AG09309 (cell line): Measurements from ENCODE around the gene GPBP1L1.
"Not testable (repeated sequence)": the region's sequence is repeated elsewhere in the genome, so short reads cannot be mapped to it uniquely, and the experiment has no call there.

Experiments used
- DNase-seq: peaks from one replicate; pipeline ENCODE4 v3.0.0-alpha.2; 2010; ENCODE audit warnings: low read depth
- H3K4me3 ChIP-seq: 2 replicates; pipeline ENCODE4 v1.5.1; 2011; ENCODE audit warnings: mild to moderate bottlenecking, low read depth, low read length, moderate library complexity; ENCODE audit not compliant: control insufficient read depth
- TF ChIP-seq, protein P1 (sequence below): IDR thresholded peaks from 2 replicates; pipeline ENCODE4 v1.5.1; 2011; ENCODE audit warnings: mild to moderate bottlenecking, low read depth, low read length, inconsistent platforms; ENCODE audit not compliant: insufficient read depth, control insufficient read depth; ENCODE audit errors: missing control alignments

Gene GPBP1L1

DNA sequence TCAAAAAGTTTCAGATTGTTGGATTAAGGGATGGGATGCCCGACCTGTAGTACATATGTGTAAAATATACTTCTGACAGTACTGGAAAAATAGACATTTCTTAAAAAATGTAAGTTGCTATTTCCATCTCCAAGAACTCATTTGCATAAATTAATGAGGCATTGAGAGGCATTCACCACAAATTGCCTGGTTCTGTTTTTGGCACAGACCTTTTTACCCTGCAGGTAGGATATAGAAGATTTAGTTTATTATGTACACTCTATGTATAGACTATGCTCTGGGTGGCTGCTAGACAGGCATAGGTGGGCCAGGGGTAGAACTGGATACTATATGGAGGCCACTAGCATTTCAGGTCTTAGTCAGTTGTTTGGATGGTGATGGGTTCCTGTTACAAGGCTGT lies 70.4 kb downstream of the GPBP1L1 start:
- no peak overlapping the region for H3K4me3 ChIP-seq
- DNase-seq = no peak
- TF ChIP-seq, protein P1, sequence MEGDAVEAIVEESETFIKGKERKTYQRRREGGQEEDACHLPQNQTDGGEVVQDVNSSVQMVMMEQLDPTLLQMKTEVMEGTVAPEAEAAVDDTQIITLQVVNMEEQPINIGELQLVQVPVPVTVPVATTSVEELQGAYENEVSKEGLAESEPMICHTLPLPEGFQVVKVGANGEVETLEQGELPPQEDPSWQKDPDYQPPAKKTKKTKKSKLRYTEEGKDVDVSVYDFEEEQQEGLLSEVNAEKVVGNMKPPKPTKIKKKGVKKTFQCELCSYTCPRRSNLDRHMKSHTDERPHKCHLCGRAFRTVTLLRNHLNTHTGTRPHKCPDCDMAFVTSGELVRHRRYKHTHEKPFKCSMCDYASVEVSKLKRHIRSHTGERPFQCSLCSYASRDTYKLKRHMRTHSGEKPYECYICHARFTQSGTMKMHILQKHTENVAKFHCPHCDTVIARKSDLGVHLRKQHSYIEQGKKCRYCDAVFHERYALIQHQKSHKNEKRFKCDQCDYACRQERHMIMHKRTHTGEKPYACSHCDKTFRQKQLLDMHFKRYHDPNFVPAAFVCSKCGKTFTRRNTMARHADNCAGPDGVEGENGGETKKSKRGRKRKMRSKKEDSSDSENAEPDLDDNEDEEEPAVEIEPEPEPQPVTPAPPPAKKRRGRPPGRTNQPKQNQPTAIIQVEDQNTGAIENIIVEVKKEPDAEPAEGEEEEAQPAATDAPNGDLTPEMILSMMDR = no peak

DNA sequence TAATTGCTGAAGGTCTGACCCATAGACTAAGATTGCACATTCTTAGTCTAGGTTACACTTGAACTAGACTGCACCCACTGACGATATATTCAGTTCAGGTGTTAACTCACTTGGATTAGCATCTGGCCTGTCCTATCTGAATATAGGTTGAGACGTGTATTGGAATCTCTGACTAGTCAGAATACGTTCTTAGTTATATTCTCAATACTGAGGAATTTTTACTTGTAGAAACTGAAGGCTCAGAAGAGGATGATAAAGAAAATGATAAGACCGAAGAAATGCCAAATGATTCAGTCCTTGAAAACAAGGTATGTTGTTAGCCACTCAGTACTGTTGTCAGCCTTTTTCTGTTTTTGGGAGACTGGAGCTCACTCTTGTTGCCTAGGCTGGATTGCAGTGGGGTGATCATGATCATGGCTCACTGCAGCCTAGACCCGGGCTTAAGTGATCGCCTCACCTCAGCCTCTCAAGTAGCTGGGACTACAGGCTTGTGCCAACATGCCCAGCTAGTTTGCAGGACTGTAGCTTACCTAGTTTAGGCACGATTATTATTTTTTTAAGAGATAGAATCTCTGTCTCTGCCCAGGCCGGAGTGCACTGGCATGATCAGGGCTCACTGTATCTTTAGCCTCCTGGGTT lies 73.3 kb downstream of the GPBP1L1 start:
- no peak for DNase-seq
- TF ChIP-seq, protein P1 = no peak
- H3K4me3 ChIP-seq = no peak overlapping the region

DNA sequence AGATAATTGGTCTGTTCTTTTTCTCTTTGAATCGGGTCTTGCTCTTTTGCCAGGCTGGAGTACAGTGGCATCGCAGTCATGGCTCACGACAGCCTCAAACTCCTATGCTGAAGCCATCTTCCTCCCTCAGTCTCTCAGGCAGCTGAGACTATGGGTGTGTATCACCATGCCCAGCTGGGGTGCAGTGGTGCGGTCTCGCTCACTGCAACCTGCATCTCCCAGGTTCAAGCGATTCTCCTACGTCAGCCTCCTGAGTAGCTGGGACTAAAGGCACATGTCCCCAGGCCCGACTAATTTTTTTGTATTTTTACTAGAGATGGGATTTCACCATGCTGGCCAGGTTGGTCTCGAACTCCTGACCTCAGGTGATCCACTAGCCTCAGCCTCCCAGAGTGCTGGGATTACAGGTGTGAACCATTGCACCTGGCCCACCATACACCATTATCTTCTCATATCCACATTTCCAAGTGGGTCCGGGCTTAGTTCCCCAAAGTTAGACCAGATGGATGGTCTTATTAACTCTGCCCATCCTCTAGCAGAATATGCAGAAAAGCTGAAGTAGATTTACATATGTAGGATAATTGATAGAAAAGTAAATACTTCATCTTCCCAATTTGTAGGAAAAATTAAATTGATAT lies 75.6 kb downstream of the GPBP1L1 start:
- no peak overlapping the region for H3K4me3 ChIP-seq
- no peak for DNase-seq
- TF ChIP-seq, protein P1 = no peak

DNA sequence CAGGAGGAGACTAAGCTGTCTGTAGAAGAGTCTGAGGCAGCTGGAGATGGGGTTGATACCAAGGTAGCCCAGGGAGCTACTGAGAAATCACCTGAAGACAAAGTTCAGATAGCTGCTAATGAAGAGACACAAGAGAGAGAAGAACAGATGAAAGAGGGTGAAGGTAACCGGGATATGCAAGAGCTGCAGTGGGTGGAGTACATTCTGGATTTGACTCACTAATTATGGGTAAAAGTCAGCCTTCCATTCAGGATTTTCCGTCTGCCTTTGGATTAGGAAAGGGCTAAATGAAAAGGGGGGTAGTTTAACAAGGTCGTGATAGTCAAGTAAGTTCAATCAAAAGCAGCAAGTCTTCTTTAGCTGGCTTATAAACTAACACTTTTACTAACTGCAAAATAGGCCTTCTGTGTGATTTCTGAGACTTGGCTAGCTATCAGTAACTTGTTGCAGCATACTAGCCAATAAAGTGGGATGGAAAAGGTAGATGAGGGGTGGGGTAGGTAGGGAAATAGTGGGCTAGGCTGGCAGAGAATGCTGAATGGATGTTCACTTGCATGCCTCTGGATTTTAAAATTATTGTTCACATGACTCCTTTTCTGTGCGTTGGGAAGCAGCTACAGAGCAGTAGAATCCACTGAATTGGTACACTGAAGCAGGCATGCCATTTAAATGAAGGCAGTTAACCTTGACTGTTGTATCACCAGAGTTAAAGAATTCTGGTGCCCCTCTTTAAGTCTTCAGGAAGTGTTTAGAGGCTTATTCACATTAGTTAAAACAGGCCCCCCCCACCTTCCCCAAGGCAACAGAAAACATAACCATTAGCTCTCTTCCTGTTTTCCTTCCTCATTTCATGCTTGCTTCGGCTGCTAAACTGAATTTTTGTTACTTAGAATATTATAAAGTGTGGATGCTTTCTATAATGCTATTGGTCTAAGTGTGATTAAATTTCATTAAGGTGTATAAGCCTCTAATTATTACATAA lies 77.9 kb downstream of the GPBP1L1 start:
- H3K4me3 ChIP-seq = no peak overlapping the region
- no peak for DNase-seq
- TF ChIP-seq, protein P1 = no peak

DNA sequence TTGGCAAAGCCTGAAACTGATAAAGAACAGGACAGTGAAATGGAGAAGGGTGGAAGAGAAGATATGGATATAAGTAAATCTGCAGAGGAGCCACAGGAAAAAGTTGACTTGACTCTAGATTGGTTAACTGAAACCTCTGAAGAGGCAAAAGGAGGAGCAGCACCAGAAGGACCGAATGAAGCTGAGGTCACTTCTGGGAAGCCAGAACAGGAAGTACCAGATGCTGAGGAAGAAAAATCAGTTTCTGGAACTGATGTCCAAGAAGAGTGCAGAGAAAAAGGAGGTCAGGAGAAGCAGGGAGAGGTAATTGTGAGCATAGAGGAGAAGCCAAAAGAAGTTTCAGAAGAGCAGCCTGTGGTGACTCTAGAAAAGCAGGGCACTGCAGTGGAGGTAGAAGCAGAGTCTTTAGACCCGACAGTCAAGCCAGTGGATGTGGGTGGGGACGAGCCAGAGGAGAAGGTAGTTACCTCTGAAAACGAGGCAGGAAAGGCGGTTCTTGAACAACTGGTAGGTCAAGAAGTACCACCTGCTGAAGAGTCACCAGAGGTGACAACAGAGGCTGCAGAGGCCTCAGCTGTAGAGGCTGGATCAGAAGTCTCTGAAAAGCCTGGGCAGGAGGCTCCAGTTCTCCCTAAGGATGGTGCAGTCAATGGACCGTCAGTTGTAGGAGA lies 78.8 kb downstream of the GPBP1L1 start:
- DNase-seq = no peak

DNA sequence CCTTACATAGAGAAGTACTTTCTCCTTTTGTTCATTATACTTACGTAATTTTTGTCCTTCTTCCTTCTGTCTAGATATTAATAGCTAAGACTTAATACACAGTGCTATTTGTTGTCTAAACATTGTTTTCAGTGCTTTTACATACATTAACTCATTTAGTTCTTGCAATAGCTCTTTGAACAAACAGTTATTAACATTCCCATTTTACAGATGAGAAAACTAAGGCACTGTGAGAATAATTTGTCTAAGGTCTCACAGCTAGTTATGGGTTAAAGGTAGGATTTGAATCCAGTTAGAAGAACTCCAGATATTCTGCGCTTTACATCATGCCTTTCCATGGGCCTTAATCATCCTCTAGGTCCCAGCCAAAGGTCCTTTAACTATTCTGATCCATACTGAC lies 82.1 kb downstream of the GPBP1L1 start:
- no peak for DNase-seq
- H3K4me3 ChIP-seq = no peak overlapping the region
- TF ChIP-seq, protein P1 = no peak

More for the DNA sequence above, 78.8 kb downstream of the GPBP1L1 start:
- H3K4me3 ChIP-seq = no peak overlapping the region
- TF ChIP-seq, protein P1 = no peak

DNA sequence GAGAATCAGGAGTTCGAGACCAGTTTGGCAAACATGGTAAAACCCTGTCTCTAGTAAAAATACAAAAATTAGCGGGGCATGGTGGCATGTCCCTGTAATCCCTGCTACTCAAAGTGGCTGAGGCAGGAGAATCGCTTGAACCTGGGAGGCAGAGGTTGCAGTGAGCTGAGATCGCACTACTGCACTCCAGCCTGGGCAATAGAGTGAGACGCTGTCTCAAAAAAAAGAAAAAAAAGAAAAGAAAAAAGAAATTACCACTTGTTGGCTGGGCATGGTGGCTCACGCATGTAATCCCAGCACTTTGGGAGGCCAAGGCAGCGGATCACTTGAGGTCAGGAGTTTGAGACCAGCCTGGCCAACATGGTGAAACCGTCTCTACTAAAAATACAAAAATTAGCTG lies 89.6 kb downstream of the GPBP1L1 start:
- DNase-seq = not testable (repeated sequence)

More for the DNA sequence above, 89.6 kb downstream of the GPBP1L1 start:
- not testable (repeated sequence) for H3K4me3 ChIP-seq
